ENCODE results near the gene AUNIP.

The AUNIP gene

GRCh38 chr1:25833158-25833557, 26.1 kb downstream of the AUNIP start:
- no peak for DNase-seq

- no peak for DNase-seq
Measured at GRCh38 chr1:25832336-25833037, 26.8 kb downstream of the AUNIP start.

DNA sequence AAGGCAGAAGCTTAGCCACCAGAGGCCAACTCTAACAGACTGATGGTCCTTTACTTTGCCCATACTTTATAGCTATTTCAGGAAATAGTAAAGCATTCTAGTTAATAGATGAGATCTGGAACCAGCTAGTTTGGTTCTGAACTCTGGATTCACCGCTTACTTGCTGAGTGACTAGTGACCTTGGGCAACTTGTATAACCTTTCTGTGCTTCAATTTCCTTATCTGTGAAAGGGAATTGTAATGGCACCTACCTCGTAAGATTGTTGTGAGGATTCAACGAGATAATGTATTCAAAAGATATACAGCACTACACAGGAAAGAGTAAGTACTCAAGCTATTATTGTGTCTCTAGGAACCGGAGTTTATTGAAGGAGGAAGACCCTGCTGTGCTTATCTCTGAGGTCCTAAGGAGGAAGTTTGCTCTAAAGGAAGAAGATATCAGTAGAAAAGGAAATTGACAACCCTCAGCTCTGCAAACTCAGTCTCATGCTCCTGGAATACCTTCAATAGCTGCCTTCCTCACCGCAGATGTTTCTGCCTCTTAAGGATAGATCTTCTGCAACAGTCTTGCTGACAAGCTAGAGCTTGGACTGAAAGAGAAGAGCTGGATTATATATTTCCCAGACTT, 27.6 kb downstream of the AUNIP start:
- no peak for DNase-seq

DNA sequence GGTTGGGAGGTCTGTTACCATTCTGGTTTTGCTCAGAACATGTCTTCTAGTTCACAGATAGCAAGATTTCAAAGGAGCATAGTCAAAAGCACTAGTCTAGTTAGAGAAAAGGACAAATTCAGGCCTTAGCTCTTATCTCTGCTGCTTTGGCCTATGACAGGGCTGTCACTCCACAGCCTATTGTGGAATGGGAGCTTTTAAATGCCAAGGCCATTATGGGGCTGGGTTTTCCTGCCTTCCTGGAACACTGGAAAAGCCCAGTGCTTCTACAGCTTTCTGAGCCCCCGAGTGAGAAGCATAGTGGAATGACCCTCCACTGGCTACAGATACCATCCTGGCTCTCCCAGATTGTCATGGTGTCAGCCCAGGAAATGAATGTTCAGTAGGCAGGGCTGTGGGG, 30.2 kb downstream of the AUNIP start:
- DNase-seq, result no peak

- no peak for DNase-seq
Measured at GRCh38 chr1:25828491-25828890, 30.8 kb downstream of the AUNIP start.

- DNase-seq, result no peak
Measured at GRCh38 chr1:25826571-25826970, 32.7 kb downstream of the AUNIP start.

- DNase-seq, result no peak
Measured at GRCh38 chr1:25825605-25826004, 33.7 kb downstream of the AUNIP start.

DNA sequence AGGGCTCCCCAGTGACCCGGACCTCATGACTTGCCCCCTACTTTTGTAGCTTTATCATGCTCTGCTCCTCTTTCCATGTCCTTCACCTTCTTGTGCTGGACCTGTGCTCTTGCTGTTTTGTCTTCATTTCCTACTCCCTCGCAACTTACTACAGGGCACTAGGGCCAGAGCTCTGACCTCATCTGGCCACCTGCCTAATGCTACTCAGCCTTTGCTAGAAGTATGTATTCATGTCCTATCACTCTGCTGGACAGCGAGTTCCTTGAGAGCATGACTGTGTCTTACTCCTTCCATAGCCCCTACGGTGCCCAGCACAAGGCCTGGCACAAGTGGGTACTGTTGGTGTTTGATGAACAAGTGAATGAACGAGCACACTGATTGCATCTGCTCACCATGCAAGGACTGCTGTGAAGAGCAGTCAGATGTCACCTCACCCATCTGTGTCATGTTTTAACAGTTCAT, 37.6 kb downstream of the AUNIP start:
- no peak for DNase-seq

GRCh38 chr1:25821112-25821476, 38.2 kb downstream of the AUNIP start:
- DNase-seq, result no peak

DNA sequence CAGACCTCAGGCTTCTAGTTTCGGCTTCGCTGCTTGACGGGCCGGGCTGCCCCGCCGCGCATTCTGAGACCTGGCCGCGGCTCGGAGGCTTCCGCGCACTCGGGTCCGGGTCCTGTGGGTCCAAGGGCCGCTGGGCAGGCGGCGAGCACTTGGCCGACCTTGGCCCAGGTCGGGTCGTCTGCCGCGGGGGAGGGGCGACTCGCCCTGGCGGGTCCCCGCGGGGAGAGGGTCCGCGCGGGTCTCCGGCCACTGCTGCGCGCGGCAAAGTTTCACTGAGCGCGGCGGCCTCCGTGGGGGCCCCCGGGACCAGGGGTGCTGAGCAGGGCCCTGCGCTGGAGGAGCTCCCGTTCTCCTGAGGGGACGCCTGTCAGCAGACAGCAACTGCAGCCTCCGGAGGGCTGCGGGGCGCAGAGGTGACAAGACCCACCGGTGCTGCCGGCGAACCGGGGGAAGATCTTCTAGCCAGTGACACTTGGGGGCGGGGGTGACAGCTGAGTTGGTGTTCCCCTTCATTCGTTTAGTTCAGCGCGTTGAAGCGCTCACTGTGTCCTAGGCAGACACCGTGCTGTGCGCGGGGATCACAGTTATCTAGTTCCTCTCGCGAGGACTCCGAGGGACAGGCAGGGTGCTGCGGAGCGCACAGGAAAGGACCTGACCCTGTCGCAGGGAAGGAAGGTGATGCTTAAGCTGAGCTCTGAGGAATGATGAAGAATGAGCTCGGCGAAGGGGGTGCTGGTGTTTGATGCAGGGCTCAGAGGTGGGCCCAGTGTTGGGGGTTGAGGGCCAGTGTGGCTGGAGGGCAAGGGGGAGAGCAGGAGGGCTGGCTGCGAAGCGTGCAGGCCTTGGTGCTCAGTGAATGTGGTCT, 38.8 kb downstream of the AUNIP start:
- peak in 10 of 51 donors; percentile 17 to 58 (median 29) for DNase-seq

DNA sequence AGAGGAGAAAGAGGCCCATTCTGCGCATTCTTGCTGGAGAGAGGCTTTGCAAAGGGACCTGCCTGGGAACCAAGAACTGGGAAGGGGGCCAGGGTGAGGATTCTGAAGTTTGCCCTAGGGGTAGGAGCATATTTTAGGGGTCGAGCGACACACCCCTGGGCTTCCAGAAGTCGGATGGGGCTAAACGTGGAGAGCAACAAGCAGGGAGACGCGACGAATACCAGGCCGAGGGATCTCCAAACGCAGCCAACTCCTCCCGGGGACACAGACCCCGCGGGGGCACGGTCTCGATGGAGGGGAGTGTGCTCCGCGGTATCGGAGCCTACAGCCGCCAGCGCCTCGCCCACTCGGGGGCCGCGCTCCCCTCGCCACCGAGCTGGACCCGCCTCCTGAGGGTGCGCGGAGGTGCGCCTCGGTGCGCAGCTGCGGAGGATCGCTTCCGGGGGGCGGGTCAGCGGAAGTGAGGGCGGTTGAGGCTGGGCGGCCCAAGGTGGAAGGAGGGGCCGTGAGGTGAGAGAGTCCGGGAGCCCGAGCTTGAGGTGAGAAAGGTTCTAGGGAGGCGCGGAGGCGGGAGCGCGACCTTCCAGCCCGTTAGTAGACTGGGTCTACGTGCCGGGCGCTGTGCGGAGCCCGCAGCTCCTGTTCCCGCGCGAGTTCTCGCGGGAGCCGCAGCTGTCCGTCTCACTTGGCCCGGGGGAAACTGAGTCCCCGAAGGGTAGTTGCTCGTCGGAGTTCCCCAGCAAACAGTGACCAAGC, 39.6 kb downstream of the AUNIP start, which contains the start of gene MTFR1L:
Gene MTFR1L (plus strand): TSS at position 464 of the 756 bp plus-strand sequence. CDS start 3,151 bp downstream, outside the sequence.
- DNase-seq, result peak; percentile 47 to 93 (median 79)

DNA sequence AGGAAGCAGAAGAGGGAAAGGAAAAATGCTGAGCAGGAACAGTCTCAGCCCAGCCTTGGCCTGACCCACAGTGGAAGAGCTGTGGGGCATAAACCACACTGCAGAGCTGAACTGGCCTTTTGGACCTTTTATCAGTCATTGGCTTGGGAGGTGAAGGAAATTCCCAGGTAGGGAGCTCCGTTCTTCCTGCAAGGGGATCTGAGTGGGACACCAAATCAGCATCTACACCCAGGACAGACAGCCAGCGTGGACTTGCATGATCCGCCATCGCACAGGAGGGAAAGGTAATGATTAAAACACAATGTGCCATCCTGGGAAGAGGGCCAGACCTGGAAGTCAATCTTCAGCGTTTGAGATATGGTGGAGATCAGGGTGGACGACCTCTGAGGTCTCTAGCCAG, 40.7 kb downstream of the AUNIP start:
- DNase-seq, result no peak

DNA sequence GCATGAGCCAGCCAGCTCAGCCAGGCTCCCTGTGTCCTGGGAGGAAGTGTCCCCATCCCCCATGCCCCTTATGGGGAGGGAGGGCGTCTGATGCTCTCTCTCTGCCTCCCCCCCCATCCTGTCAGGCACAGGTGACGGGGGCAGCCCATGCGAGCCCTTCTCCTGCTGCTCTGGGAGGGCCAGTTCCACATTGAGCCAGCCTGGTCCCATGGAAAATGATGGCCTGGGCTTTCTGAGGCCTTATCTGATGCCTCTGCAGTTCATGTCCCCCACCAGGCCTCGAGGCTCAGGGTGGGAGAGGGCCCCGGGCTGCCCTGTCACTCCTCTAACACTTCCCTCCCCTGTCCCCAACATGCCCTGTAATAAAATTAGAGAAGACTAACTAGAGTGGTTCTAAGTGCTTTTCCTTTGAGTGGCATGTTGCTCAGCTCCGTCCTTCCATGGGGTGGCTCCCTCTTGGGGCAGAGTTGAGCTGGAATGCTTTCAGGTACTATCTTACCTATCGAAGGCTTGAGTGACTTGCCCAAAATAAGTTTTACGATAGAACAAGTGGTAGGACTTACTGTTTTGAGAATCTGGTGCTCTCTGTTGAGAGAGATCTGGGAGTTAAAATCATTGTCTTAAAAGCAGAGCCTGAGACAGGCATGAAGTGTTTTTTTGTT, 41.3 kb downstream of the AUNIP start:
- DNase-seq, result no peak

DNA sequence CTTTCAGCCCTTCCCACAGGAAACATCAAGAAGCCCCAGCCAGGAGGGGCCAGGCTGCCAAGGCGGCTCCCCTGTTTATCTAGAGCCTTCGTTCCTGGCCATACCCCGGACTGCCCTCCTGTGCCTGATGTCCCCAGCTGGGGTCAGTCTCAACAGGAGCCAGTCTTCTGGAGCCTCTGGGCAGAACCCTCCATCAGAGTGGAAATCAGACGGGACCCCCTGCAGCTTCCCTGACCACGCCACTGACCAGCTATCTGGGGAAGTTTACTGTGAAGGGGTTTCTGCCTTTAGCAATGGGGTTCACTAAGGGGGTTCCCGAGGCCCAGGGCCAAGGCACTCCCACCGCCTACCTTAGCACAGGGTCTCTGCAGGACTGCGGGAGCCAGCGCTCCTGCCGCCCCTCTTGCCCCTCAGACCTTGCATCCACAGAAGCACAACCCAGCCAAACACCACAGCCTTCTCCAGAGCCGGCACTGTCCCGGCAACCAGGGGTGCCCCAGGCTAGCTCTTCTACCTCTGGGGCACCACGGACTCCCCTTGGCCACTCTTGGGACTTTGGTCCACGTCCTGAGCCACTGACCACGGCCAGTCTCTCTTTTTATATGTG, 43.0 kb downstream of the AUNIP start:
- no peak for DNase-seq

DNA sequence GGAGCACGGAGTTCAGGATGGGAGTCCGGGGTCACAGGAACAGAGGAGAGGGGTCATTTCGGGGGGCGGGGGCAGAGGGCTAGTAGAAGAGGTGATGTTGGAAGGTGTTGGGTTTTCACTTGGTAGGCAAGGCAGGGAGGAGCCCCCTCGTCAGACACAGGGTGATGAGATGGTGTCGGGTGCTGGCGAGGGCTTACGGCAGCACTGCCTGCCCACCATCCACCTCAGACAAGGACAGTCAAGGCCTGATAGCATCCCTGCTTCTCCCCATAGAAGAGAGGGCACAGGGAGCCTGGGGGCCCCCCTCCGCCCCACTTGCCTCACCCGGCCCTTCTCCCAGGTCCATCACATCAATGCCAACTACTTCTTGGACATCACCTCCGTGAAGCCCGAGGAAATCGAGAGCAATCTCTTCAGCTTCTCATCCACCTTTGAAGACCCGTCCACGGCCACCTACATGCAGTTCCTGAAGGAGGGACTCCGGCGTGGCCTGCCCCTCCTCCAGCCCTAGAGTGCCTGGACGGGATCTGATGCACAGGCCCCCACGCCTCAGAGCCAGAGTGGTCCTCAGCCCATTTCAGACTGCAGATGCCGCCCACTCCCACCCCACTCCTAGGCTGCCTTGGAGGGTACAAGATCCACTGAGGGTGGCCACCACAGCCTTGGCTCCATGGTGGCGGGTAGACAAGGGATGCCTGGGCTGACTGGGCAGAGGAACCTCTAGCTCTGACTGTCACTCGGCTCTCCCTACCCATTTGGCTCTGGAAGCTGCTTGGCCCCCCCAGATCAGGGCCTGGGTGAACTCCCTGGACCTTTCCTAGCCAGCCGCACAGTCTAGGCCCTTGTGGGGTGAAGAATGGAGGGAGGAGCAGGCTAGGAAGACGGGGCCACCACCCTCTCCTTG, 43.8 kb downstream of the AUNIP start:
- DNase-seq, result no peak

- no peak for DNase-seq
Measured at GRCh38 chr1:25814549-25815087, 44.6 kb downstream of the AUNIP start.

DNA sequence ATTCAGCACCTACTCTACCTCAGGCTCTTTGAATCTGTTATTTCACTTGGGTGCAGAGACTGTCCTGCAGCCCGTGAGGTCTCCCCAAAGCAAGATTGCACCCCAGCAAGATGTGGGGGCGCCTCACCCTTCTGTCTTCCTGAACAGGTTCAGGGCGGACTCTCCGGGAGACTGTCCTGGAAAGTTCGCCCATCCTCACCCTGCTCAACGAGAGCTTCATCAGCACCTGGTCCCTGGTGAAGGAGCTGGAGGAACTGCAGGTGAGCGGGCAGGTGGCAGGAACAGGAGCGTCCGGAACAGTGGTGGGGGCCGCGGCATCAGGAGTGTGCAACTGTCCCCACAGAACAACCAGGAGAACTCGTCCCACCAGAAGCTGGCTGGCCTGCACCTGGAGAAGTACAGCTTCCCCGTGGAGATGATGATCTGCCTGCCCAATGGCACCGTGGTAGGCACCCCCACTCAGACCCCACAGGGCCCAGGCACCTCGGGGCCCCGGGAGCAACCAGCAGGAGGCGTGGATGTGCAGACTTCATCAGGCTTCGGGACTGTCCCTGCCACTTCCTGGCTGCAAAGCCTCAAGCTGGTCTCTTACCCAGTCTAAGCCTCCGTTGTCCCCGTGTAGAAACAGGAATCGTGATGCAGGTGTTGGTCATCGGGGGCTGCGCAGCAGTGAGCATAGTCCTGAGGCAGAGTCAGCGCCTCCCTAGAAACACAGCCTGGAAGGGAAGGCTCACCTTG, 45.4 kb downstream of the AUNIP start:
- no peak for DNase-seq

- no peak for DNase-seq
Measured at GRCh38 chr1:25813071-25813733, 46.1 kb downstream of the AUNIP start.

Data from hypothalamus (tissue), 51 donors.